Measurements from ENCODE around the gene C12orf60.

C12orf60 gene

GRCh38 chr12:14839262-14839661 lies 35.8 kb downstream of the C12orf60 start:
- no peak for DNase-seq

GRCh38 chr12:14840616-14841015 lies 37.1 kb downstream of the C12orf60 start:
- DNase-seq: no peak

GRCh38 chr12:14841761-14842160 lies 38.3 kb downstream of the C12orf60 start:
- DNase-seq: no peak

GRCh38 chr12:14842315-14842714 lies 38.8 kb downstream of the C12orf60 start:
- no peak for DNase-seq

GRCh38 chr12:14843425-14843887 lies 40.0 kb downstream of the C12orf60 start, which contains the start of gene ART4:
Gene ART4 (minus strand): TSS chr12:14843526. CDS start chr12:14843113, 413 bp downstream.
- no peak for DNase-seq

GRCh38 chr12:14844401-14844800 lies 40.9 kb downstream of the C12orf60 start:
- no peak for DNase-seq

- DNase-seq: peak; percentile 69
Measured at GRCh38 chr12:14845350-14845750, 41.9 kb downstream of the C12orf60 start.

GRCh38 chr12:14846042-14846587 lies 42.6 kb downstream of the C12orf60 start:
- DNase-seq: peak; percentile 62

- no peak for DNase-seq
Measured at GRCh38 chr12:14846876-14847580, 43.6 kb downstream of the C12orf60 start.

GRCh38 chr12:14849661-14850060 lies 46.2 kb downstream of the C12orf60 start:
- no peak for DNase-seq

- DNase-seq: no peak
Measured at GRCh38 chr12:14850929-14851663, 47.6 kb downstream of the C12orf60 start.

GRCh38 chr12:14852880-14853279 lies 49.4 kb downstream of the C12orf60 start:
- no peak for DNase-seq

- no peak for DNase-seq
Measured at GRCh38 chr12:14853961-14854360, 50.5 kb downstream of the C12orf60 start.

- DNase-seq: no peak
Measured at GRCh38 chr12:14854586-14855183, 51.2 kb downstream of the C12orf60 start.

GRCh38 chr12:14858513-14858912 lies 55.0 kb downstream of the C12orf60 start:
- DNase-seq: no peak

GRCh38 chr12:14860490-14860889 lies 57.0 kb downstream of the C12orf60 start:
- DNase-seq: no peak

- DNase-seq: no peak
Measured at GRCh38 chr12:14868916-14869506, 65.5 kb downstream of the C12orf60 start.

GRCh38 chr12:14871247-14871646 lies 67.8 kb downstream of the C12orf60 start:
- no peak for DNase-seq

- DNase-seq: no peak
Measured at GRCh38 chr12:14871886-14872285, 68.4 kb downstream of the C12orf60 start.

- no peak for DNase-seq
Measured at GRCh38 chr12:14873440-14874185, 70.1 kb downstream of the C12orf60 start.
